ENCODE data around the gene TBC1D3I. TPM values are rescaled to one million over a fixed set of nuclear protein-coding genes. Genes with fewer than 3 reads are reported as not detected.
"Not testable (repeated sequence)": the region's sequence is repeated elsewhere in the genome, so short reads cannot be mapped to it uniquely, and the experiment has no call there.

The TBC1D3I gene
- total RNA-seq, 6 experiments from 2014 or later, result 0.19 to 0.53 (median 0.24) TPM; not detected in 3

- intact Hi-C loops (cut with DNase I), result not testable (repeated sequence)
These were observed 44.8 kb downstream of the TBC1D3I start for GRCh38 chr17:36219556-36219955.

GRCh38 chr17:36215406-36216308, 48.7 kb downstream of the TBC1D3I start:
- H3K4me3 ChIP-seq; intact Hi-C loops (cut with DNase I); H3K27ac ChIP-seq; DNase-seq; H3K9me3 ChIP-seq; H3K36me3 ChIP-seq; H3K4me1 ChIP-seq; H3K27me3 ChIP-seq: not testable (repeated sequence)
- ATAC-seq, result peak in 2 of 4 donors; percentile 12 to 28
- 52% methylated on average over 5 of the region's 7 CpGs for WGBS (ENCODE audit: insufficient coverage, low coverage, low lambda C conversion rate, missing lambda C conversion rate)

More at GRCh38 chr17:36219556-36219955, 44.8 kb downstream of the TBC1D3I start:
- not testable (repeated sequence) for H3K4me1 ChIP-seq, H3K27me3 ChIP-seq, H3K27ac ChIP-seq, DNase-seq, H3K4me3 ChIP-seq, ATAC-seq, H3K9me3 ChIP-seq, H3K36me3 ChIP-seq
- 60% methylated on average over 1 of the region's 1 CpG for WGBS (ENCODE audit: insufficient coverage, low coverage, low lambda C conversion rate, missing lambda C conversion rate)

- Histone ChIP-seq H3K36me3 (no peaks in the 10 kb centered on the region), H3K4me1 (no peaks in the 10 kb centered on the region), H3K27me3 (no peaks in the 10 kb centered on the region), H3K4me3 (no peak overlapping the region), H3K9me3 (no peaks in the 10 kb centered on the region), H3K27ac (no peak overlapping the region)
- DNase-seq (no peak), ATAC-seq (no peak)
- TF ChIP-seq CTCF (IDR thresholded peaks at IDR 0.05), result no peak
- TF ChIP-seq POLR2A (IDR thresholded peaks at IDR 0.05), result no peak
- intact Hi-C loops (cut with DNase I), result no loop called here
These were observed 49.5 kb downstream of the TBC1D3I start for GRCh38 chr17:36214918-36215317.

GRCh38 chr17:36213695-36214094, 50.7 kb downstream of the TBC1D3I start:
- ATAC-seq, result no peak
- 92% methylated on average over 2 of the region's 3 CpGs for WGBS (ENCODE audit: insufficient coverage, low coverage, low lambda C conversion rate, missing lambda C conversion rate)
- no peaks in the 10 kb centered on the region for H3K27me3 ChIP-seq
- H3K4me1 ChIP-seq, result no peaks in the 10 kb centered on the region
- no peaks in the 10 kb centered on the region for H3K9me3 ChIP-seq
- H3K4me3 ChIP-seq, result no peak overlapping the region
- no peak for DNase-seq
- TF ChIP-seq CTCF (IDR thresholded peaks at IDR 0.05), result no peak
- TF ChIP-seq POLR2A (IDR thresholded peaks at IDR 0.05), result no peak
- intact Hi-C loops (cut with DNase I), result no loop called here
- no peak overlapping the region for H3K27ac ChIP-seq
- no peaks in the 10 kb centered on the region for H3K36me3 ChIP-seq

GRCh38 chr17:36212966-36213365, 51.4 kb downstream of the TBC1D3I start:
- intact Hi-C loops (cut with DNase I), result no loop called here
- TF ChIP-seq CTCF (IDR thresholded peaks at IDR 0.05), result no peak
- Histone ChIP-seq H3K9me3 (no peaks in the 10 kb centered on the region), H3K4me3 (no peak overlapping the region), H3K36me3 (no peaks in the 10 kb centered on the region), H3K27ac (no peak overlapping the region), H3K4me1 (no peaks in the 10 kb centered on the region), H3K27me3 (no peaks in the 10 kb centered on the region)
- DNase-seq (no peak), ATAC-seq (peak in 2 of 4 donors; percentile 14 to 29)
- WGBS (ENCODE audit: insufficient coverage, low coverage, low lambda C conversion rate, missing lambda C conversion rate), result 79% methylated on average over 3 of the region's 3 CpGs
